Loucy (cell line): Measurements from ENCODE around the gene MTARC1.
A peak's percentile ranks its signal among the peaks of the same experiment; 100 is the strongest.

Experiments used
- H2AFZ ChIP-seq: fragments of 200-600 bp; sonication (generic); 2 replicates; pipeline ENCODE4 v1.6.0; 2016; ENCODE audit warnings: antibody characterized with exemption, mild to moderate bottlenecking, low read length, moderate library complexity
- H3F3A ChIP-seq: fragments of 200-600 bp; 2 replicates; pipeline ENCODE4 v1.6.0; 2016; ENCODE audit warnings: antibody characterized with exemption, low read depth, mild to moderate bottlenecking
- H3K27me3 ChIP-seq: fragments of 200-600 bp; sonication (generic); 2 replicates; pipeline ENCODE4 v1.6.1; 2014; ENCODE audit warnings: low read length, mild to moderate bottlenecking; ENCODE audit not compliant: insufficient read depth, poor library complexity, severe bottlenecking
- H3K36me3 ChIP-seq: fragments of 200-600 bp; sonication (generic); 2 replicates; pipeline ENCODE4 v1.6.1; 2016; ENCODE audit warnings: low read length; ENCODE audit not compliant: insufficient read depth
- H3K4me1 ChIP-seq: fragments of 200-600 bp; sonication (generic); 2 replicates; pipeline ENCODE4 v1.5.1; 2014; ENCODE audit warnings: low read length, mild to moderate bottlenecking; ENCODE audit not compliant: insufficient read depth, poor library complexity, severe bottlenecking
- H3K4me2 ChIP-seq: fragments of 200-600 bp; sonication (generic); 2 replicates; pipeline ENCODE4 v1.6.0; 2014; ENCODE audit warnings: antibody characterized with exemption, low read length, low read depth, mild to moderate bottlenecking; ENCODE audit not compliant: poor library complexity, severe bottlenecking
- H3K4me3 ChIP-seq: fragments of 200-600 bp; sonication (generic); 2 replicates; pipeline ENCODE4 v1.5.1; 2014; ENCODE audit warnings: low read length, mild to moderate bottlenecking, mixed read lengths; ENCODE audit not compliant: poor library complexity, severe bottlenecking
- H3K79me2 ChIP-seq: fragments of 200-600 bp; sonication (generic); 2 replicates; pipeline ENCODE4 v1.6.1; 2014; ENCODE audit warnings: low read length; ENCODE audit not compliant: insufficient read depth
- H3K9ac ChIP-seq: fragments of 200-600 bp; sonication (generic); 2 replicates; pipeline ENCODE4 v1.6.0; 2014; ENCODE audit warnings: mild to moderate bottlenecking, low read depth, low read length, moderate library complexity; ENCODE audit not compliant: poor library complexity, severe bottlenecking
- H3K9me2 ChIP-seq: fragments of 200-600 bp; sonication (generic); replicated peaks from 2 replicates; pipeline ENCODE4 v1.6.1; 2016; ENCODE audit warnings: low read depth, low read length, mixed read lengths
- H3K9me3 ChIP-seq: fragments of 200-600 bp; sonication (generic); 2 replicates; pipeline ENCODE4 v1.6.1; 2014; ENCODE audit warnings: mild to moderate bottlenecking, antibody characterized with exemption, low read length, low read depth; ENCODE audit not compliant: insufficient read depth
- H4K20me1 ChIP-seq: fragments of 200-600 bp; sonication (generic); 2 replicates; pipeline ENCODE4 v1.6.0; 2014; ENCODE audit warnings: antibody characterized with exemption, low read length, mild to moderate bottlenecking; ENCODE audit not compliant: insufficient read depth, poor library complexity, severe bottlenecking
- CTCF ChIP-seq: fragments of 200-600 bp; sonication (generic); conservative IDR thresholded peaks from 2 replicates; pipeline ENCODE4 v1.5.1; 2014; ENCODE audit warnings: mild to moderate bottlenecking, antibody characterized with exemption, low read length
- EZH2phosphoT487 ChIP-seq: fragments of 200-600 bp; IDR thresholded peaks from 2 replicates; pipeline ENCODE4 v1.6.1; 2018; ENCODE audit warnings: antibody characterized with exemption, mild to moderate bottlenecking, moderate library complexity, borderline replicate concordance

Gene MTARC1

GRCh38 chr1:220751111-220751510 is 35.6 kb upstream of the MTARC1 start:
- no peak for TF ChIP-seq CTCF
- TF ChIP-seq EZH2phosphoT487 = no peak
- Histone ChIP-seq H3K27me3 (no peaks in the 10 kb centered on the region), H3K79me2 (no peaks in the 10 kb centered on the region), H3K4me2 (no peak overlapping the region), H3K36me3 (no peaks in the 10 kb centered on the region), H3K9me2 (no peaks in the 10 kb centered on the region), H3K9me3 (no peaks in the 10 kb centered on the region), H4K20me1 (no peaks in the 10 kb centered on the region), H3K9ac (no peak overlapping the region), H3K4me3 (no peak overlapping the region), H3K4me1 (peaks cover 9% of the 10 kb centered on the region), H2AFZ (no peak overlapping the region), H3F3A (no peaks in the 10 kb centered on the region)

- Histone ChIP-seq H3K79me2 (no peaks in the 10 kb centered on the region), H3K4me1 (peaks cover 9% of the 10 kb centered on the region), H3K36me3 (no peaks in the 10 kb centered on the region), H3K9me3 (no peaks in the 10 kb centered on the region), H3K9ac (no peak overlapping the region), H3K4me3 (no peak overlapping the region), H2AFZ (peak overlapping the region; percentile 7; the same call in 1 of the 2 replicates), H3K27me3 (no peaks in the 10 kb centered on the region), H3K9me2 (no peaks in the 10 kb centered on the region), H3F3A (no peaks in the 10 kb centered on the region), H3K4me2 (no peak overlapping the region), H4K20me1 (no peaks in the 10 kb centered on the region)
- TF ChIP-seq EZH2phosphoT487 = no peak
- no peak for TF ChIP-seq CTCF
These were observed 32.3 kb upstream of the MTARC1 start for GRCh38 chr1:220754212-220754917.

- Histone ChIP-seq H3K9me3 (no peaks in the 10 kb centered on the region), H2AFZ (no peak overlapping the region), H3K4me2 (peak overlapping the region; percentile 25), H3F3A (no peaks in the 10 kb centered on the region), H3K79me2 (no peaks in the 10 kb centered on the region), H3K36me3 (no peaks in the 10 kb centered on the region), H3K4me1 (peaks cover 9% of the 10 kb centered on the region), H3K9ac (no peak overlapping the region), H3K9me2 (no peaks in the 10 kb centered on the region), H4K20me1 (no peaks in the 10 kb centered on the region), H3K27me3 (no peaks in the 10 kb centered on the region), H3K4me3 (no peak overlapping the region)
- no peak for TF ChIP-seq EZH2phosphoT487
- TF ChIP-seq CTCF = no peak
These were observed 31.8 kb upstream of the MTARC1 start for GRCh38 chr1:220754918-220755295.
